Measurements from ENCODE around the gene NHLRC1. TPM values are rescaled to one million over a fixed set of nuclear protein-coding genes. Genes with fewer than 3 reads are reported as not detected.

The NHLRC1 gene
- total RNA-seq, 3 donors from 2014 or later (not counting 1 experiment from before 2014, with no cell fraction given), result 0.58 to 0.89 (median 0.68) TPM

- ATAC-seq (no peak), DNase-seq (no peak)
- H3K36me3 Mint-ChIP-seq, result peaks cover under 1% of the 10 kb centered on the region
- H3K36me3 ChIP-seq (ENCODE audit: control insufficient read depth, insufficient read depth, low read length), result peaks cover 25% of the 10 kb centered on the region
- no peaks in the 10 kb centered on the region for H3K27me3 Mint-ChIP-seq (ENCODE audit: low read depth in 2 of 2)
- no peak overlapping the region for H3K27ac Mint-ChIP-seq
- peaks cover 8% of the 10 kb centered on the region for H3K4me1 ChIP-seq (ENCODE audit: control insufficient read depth, insufficient read depth, low read length)
- H3K4me1 Mint-ChIP-seq, result peaks cover 11 to 19% of the 10 kb centered on the region in 2 donors
- WGBS (ENCODE audit: insufficient coverage), result 100% methylated on average over 3 of the region's 5 CpGs
- no peaks in the 10 kb centered on the region for H3K9me3 ChIP-seq (ENCODE audit: control insufficient read depth, insufficient read depth, low read length)
- H3K4me3 ChIP-seq (ENCODE audit: low read length), result no peak overlapping the region
- no peaks in the 10 kb centered on the region for H3K9me3 Mint-ChIP-seq
- intact Hi-C loops (cut with micrococcal nuclease), result no loop called here
- no peak overlapping the region for H3K4me3 Mint-ChIP-seq
- no peaks in the 10 kb centered on the region for H3K27me3 ChIP-seq (ENCODE audit: control insufficient read depth, insufficient read depth, low read length)
- TF ChIP-seq CTCF (IDR thresholded peaks at IDR 0.05), result no peak
- H3K27ac ChIP-seq (ENCODE audit: low read length), result no peak overlapping the region
Observed at GRCh38 chr6:18148304-18149025, 26.0 kb upstream of the NHLRC1 start.

- no CpG with 5 or more reads among the region's 2 CpGs for WGBS (ENCODE audit: insufficient coverage)
Observed at GRCh38 chr6:18147616-18148015, 25.1 kb upstream of the NHLRC1 start.

GRCh38 chr6:18147160-18147559 lies 24.7 kb upstream of the NHLRC1 start:
- Histone ChIP-seq H3K4me1 (ENCODE audit: control insufficient read depth, insufficient read depth, low read length) (no peaks in the 10 kb centered on the region), H3K27me3 (ENCODE audit: control insufficient read depth, insufficient read depth, low read length) (no peaks in the 10 kb centered on the region), H3K9me3 (ENCODE audit: control insufficient read depth, insufficient read depth, low read length) (no peaks in the 10 kb centered on the region), H3K27ac (ENCODE audit: low read length) (no peak overlapping the region), H3K36me3 (ENCODE audit: control insufficient read depth, insufficient read depth, low read length) (peaks cover 37% of the 10 kb centered on the region), H3K4me3 (ENCODE audit: low read length) (no peak overlapping the region)
- intact Hi-C loops (cut with micrococcal nuclease), result no loop called here
- no peak for TF ChIP-seq CTCF (IDR thresholded peaks at IDR 0.05)
- no CpG with 5 or more reads among the region's 2 CpGs for WGBS (ENCODE audit: insufficient coverage)
- no peaks in the 10 kb centered on the region for H3K27me3 Mint-ChIP-seq (ENCODE audit: low read depth in 2 of 2)
- no peak overlapping the region for H3K27ac Mint-ChIP-seq
- no peak overlapping the region for H3K4me3 Mint-ChIP-seq
- DNase-seq (no peak), ATAC-seq (no peak)
- no peaks in the 10 kb centered on the region for H3K9me3 Mint-ChIP-seq
- H3K36me3 Mint-ChIP-seq, result peaks cover 13% of the 10 kb centered on the region
- peaks cover 0 to 7% of the 10 kb centered on the region in 2 donors for H3K4me1 Mint-ChIP-seq

More at GRCh38 chr6:18147616-18148015, 25.1 kb upstream of the NHLRC1 start:
- Histone ChIP-seq H3K4me1 (ENCODE audit: control insufficient read depth, insufficient read depth, low read length) (peaks cover 3% of the 10 kb centered on the region), H3K27me3 (ENCODE audit: control insufficient read depth, insufficient read depth, low read length) (no peaks in the 10 kb centered on the region), H3K36me3 (ENCODE audit: control insufficient read depth, insufficient read depth, low read length) (peaks cover 33% of the 10 kb centered on the region), H3K4me3 (ENCODE audit: low read length) (no peak overlapping the region), H3K9me3 (ENCODE audit: control insufficient read depth, insufficient read depth, low read length) (no peaks in the 10 kb centered on the region), H3K27ac (ENCODE audit: low read length) (no peak overlapping the region)
- intact Hi-C loops (cut with micrococcal nuclease), result no loop called here
- DNase-seq (no peak), ATAC-seq (no peak)
- peaks cover 4 to 11% of the 10 kb centered on the region in 2 donors for H3K4me1 Mint-ChIP-seq
- no peak overlapping the region for H3K27ac Mint-ChIP-seq
- H3K4me3 Mint-ChIP-seq, result no peak overlapping the region
- H3K36me3 Mint-ChIP-seq, result peaks cover 9% of the 10 kb centered on the region
- TF ChIP-seq CTCF (IDR thresholded peaks at IDR 0.05), result no peak
- H3K9me3 Mint-ChIP-seq, result no peaks in the 10 kb centered on the region
- no peaks in the 10 kb centered on the region for H3K27me3 Mint-ChIP-seq (ENCODE audit: low read depth in 2 of 2)

GRCh38 chr6:18142591-18142861 lies 20.0 kb upstream of the NHLRC1 start:
- peaks cover 39% of the 10 kb centered on the region for H3K36me3 Mint-ChIP-seq
- TF ChIP-seq CTCF (IDR thresholded peaks at IDR 0.05), result no peak
- no peak overlapping the region for H3K27ac Mint-ChIP-seq
- no peaks in the 10 kb centered on the region for H3K9me3 ChIP-seq (ENCODE audit: control insufficient read depth, insufficient read depth, low read length)
- H3K9me3 Mint-ChIP-seq, result no peaks in the 10 kb centered on the region
- no peak overlapping the region for H3K27ac ChIP-seq (ENCODE audit: low read length)
- H3K4me1 Mint-ChIP-seq, result no peaks in the 10 kb centered on the region
- intact Hi-C loops (cut with micrococcal nuclease), result no loop called here
- no peak overlapping the region for H3K4me3 Mint-ChIP-seq
- no peaks in the 10 kb centered on the region for H3K27me3 Mint-ChIP-seq (ENCODE audit: low read depth in 2 of 2)
- peaks cover 60% of the 10 kb centered on the region for H3K36me3 ChIP-seq (ENCODE audit: control insufficient read depth, insufficient read depth, low read length)
- no peaks in the 10 kb centered on the region for H3K27me3 ChIP-seq (ENCODE audit: control insufficient read depth, insufficient read depth, low read length)
- H3K4me1 ChIP-seq (ENCODE audit: control insufficient read depth, insufficient read depth, low read length), result no peaks in the 10 kb centered on the region
- ATAC-seq (no peak), DNase-seq (no peak)
- WGBS (ENCODE audit: insufficient coverage), result 98% methylated on average over 3 of the region's 3 CpGs
- H3K4me3 ChIP-seq (ENCODE audit: low read length), result no peak overlapping the region
